Thyroid gland (tissue), 4 donors: ENCODE results near the gene ADGRD1.

Experiments
- POLR2A ChIP-seq, 2 donors: fragments of 450-650 bp; IDR thresholded peaks; one replicate each; pipeline ENCODE4 v1.6.1; 2017; ENCODE audit warnings: antibody characterized with exemption in 2 of 2, mild to moderate bottlenecking in 2 of 2, moderate library complexity in 1 of 2
- TF ChIP-seq, protein P1 (sequence below), 6 experiments: fragments of 200-600 bp in 3 of 6; fragments of 450-650 bp in 3 of 6; sonication (generic) in 3 of 6; IDR thresholded peaks; one replicate each; pipeline ENCODE4 v1.5.1; 2016 to 2019; ENCODE audit warnings: antibody characterized with exemption in 6 of 6, mild to moderate bottlenecking in 2 of 6, inconsistent platforms in 1 of 6, moderate library complexity in 1 of 6

- TF ChIP-seq, protein P1, sequence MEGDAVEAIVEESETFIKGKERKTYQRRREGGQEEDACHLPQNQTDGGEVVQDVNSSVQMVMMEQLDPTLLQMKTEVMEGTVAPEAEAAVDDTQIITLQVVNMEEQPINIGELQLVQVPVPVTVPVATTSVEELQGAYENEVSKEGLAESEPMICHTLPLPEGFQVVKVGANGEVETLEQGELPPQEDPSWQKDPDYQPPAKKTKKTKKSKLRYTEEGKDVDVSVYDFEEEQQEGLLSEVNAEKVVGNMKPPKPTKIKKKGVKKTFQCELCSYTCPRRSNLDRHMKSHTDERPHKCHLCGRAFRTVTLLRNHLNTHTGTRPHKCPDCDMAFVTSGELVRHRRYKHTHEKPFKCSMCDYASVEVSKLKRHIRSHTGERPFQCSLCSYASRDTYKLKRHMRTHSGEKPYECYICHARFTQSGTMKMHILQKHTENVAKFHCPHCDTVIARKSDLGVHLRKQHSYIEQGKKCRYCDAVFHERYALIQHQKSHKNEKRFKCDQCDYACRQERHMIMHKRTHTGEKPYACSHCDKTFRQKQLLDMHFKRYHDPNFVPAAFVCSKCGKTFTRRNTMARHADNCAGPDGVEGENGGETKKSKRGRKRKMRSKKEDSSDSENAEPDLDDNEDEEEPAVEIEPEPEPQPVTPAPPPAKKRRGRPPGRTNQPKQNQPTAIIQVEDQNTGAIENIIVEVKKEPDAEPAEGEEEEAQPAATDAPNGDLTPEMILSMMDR (IDR thresholded peaks at IDR 0.05), result no peak
- no peak for TF ChIP-seq POLR2A (IDR thresholded peaks at IDR 0.05)
These were observed 149.4 kb downstream of the ADGRD1 start for GRCh38 chr12:131102991-131103668.
